Hematopoietic multipotent progenitor cell (in vitro differentiated cells): Measurements from ENCODE around the gene ZNF862. TPM values are rescaled to one million over a fixed set of nuclear protein-coding genes. Genes with fewer than 3 reads are reported as not detected.

Experiments
- DNase-seq, 3 donors: peaks; one replicate each; pipeline ENCODE4 v3.0.0-alpha.2; 2011 to 2015; ENCODE audit warnings: low read depth in 2 of 3, low spot score in 2 of 3
- total RNA-seq: library from RNA; depleted of rRNA; stranded (reverse); fragments of >200 nt; gene quantifications from one replicate; pipeline ENCODE4 v1.2.3, GENCODE V29; 2012

Gene ZNF862
- total RNA-seq, 1 donor = 21.8 TPM

- DNase-seq = no peak
Measured at GRCh38 chr7:149809215-149809614, 29.0 kb upstream of the ZNF862 start.

- no peak for DNase-seq
Measured at GRCh38 chr7:149811221-149811620, 27.0 kb upstream of the ZNF862 start.

- DNase-seq = no peak
Measured at GRCh38 chr7:149811831-149812490, 26.2 kb upstream of the ZNF862 start.

- DNase-seq = no peak
Measured at GRCh38 chr7:149813254-149814035, 24.7 kb upstream of the ZNF862 start.

GRCh38 chr7:149814494-149814893 lies 23.7 kb upstream of the ZNF862 start:
- DNase-seq = no peak

GRCh38 chr7:149815121-149815520 lies 23.1 kb upstream of the ZNF862 start:
- no peak for DNase-seq

GRCh38 chr7:149815661-149816266 lies 22.4 kb upstream of the ZNF862 start:
- DNase-seq = no peak

GRCh38 chr7:149816267-149816751 lies 21.9 kb upstream of the ZNF862 start:
- DNase-seq = no peak

GRCh38 chr7:149816794-149817193 lies 21.4 kb upstream of the ZNF862 start:
- DNase-seq = no peak

GRCh38 chr7:149817301-149817771 lies 20.8 kb upstream of the ZNF862 start:
- DNase-seq = no peak

GRCh38 chr7:149817836-149818535 lies 20.2 kb upstream of the ZNF862 start:
- no peak for DNase-seq

GRCh38 chr7:149818536-149818840 lies 19.7 kb upstream of the ZNF862 start:
- DNase-seq = no peak

GRCh38 chr7:149819141-149819960 lies 18.8 kb upstream of the ZNF862 start:
- no peak for DNase-seq

- no peak for DNase-seq
Measured at GRCh38 chr7:149819961-149820340, 18.2 kb upstream of the ZNF862 start.

GRCh38 chr7:149820622-149821190 lies 17.5 kb upstream of the ZNF862 start:
- DNase-seq = no peak

GRCh38 chr7:149821191-149822148 lies 16.7 kb upstream of the ZNF862 start:
- no peak for DNase-seq

GRCh38 chr7:149822353-149822943 lies 15.7 kb upstream of the ZNF862 start:
- DNase-seq = no peak

GRCh38 chr7:149823191-149823630 lies 15.0 kb upstream of the ZNF862 start:
- no peak for DNase-seq
